GM21447 (cell line): Measurements from ENCODE around the gene GPR39.

Source experiments
- ATAC-seq: cut with Tn5 transposase; IDR thresholded peaks from one replicate; pipeline ENCODE4 v1.9.1; 2021; ENCODE audit not compliant: unreplicated experiment

The GPR39 gene

GRCh38 chr2:132442278-132442677 is 25.7 kb downstream of the GPR39 start:
- ATAC-seq = no peak

DNA sequence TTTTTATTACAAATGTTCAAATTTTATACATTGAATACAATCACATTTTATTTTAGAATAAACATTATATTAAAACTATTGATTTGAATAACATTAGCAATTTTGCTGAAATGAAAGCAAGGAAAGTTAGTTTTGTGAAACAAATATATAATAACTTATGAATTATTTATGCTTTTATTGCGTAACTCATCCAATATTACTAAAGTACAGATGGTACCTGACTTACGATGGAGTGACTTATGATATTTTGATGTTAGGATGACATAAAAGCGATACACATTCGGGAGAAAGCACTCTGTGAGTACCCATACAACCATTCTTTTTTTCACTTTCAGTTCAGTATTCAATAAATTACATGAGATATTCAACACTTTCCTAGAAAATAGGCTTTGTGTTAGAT is 26.5 kb downstream of the GPR39 start:
- ATAC-seq = no peak

- ATAC-seq = no peak
Measured at GRCh38 chr2:132446444-132446843, 29.8 kb downstream of the GPR39 start.

- no peak for ATAC-seq
Measured at GRCh38 chr2:132448331-132448730, 31.7 kb downstream of the GPR39 start.

- ATAC-seq = no peak
Measured at GRCh38 chr2:132448771-132449170, 32.2 kb downstream of the GPR39 start.

- ATAC-seq = no peak
Measured at GRCh38 chr2:132449868-132450267, 33.3 kb downstream of the GPR39 start.

DNA sequence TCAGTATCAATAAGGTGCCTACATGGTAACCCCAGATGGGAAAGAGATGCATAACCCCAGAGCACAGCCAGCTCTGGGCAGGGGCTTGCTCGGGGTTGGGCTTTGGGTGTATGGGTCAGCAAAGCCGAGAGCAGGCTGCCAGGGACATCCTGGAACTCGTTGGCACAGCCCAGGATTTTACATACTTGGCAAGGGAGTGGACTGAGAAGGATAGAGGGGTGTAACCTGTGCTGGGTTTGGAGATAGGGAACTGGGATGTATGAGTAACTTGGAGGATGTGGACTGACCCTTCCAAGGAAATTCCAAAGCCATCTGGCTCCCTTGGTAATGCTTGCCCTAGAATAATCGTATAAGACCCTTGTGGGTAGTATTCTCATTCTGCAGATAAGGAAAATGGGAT is 44.2 kb downstream of the GPR39 start:
- ATAC-seq = no peak

- no peak for ATAC-seq
Measured at GRCh38 chr2:132462236-132462635, 45.6 kb downstream of the GPR39 start.

DNA sequence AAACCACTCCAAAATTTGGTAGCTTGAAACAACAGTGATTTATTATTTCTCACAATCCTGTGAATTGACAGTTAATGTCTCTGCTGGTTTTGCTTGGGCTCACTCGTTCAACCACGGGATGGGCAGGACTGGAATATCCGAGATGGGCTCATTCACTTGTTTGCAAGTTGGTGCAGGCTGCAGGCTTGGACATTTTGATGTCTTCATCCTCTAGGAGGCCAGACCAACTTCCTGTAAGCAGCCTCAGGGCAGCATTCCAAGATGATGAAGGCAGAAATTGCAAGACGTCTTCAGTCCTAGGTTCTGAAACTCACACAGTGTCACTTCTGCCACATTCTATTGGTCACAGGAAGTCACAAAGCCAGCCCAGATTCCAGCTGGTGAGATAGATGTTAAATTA is 47.1 kb downstream of the GPR39 start:
- ATAC-seq = no peak

- no peak for ATAC-seq
Measured at GRCh38 chr2:132465917-132466316, 49.3 kb downstream of the GPR39 start.

DNA sequence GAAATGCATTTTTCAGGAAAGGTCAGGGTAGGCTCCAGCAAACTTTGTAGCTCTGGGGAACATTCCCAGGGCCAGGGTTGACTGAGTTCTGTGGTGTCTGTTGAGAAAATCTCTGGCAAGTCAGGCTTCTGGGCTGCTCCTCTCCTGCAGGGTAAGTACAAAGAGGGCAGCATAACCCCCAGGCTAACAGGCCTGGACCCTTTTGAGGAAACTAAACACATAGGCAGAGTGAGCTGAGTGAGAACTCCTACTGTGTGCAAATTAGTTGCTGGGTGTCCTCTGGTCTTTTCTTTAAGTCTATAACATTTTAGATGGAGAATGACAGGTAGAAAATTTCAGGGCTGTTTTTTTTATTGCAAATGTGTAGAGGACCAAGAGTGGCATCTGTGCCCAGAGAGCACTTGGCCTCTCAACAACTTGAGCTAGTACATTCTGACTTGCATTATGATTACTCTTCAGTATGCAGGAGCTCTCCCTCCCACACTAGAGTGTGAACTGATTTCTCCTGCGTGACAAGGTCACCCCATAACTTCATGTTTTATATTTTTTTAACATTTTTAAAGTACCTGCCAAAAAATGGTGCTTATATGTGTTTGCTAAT is 49.9 kb downstream of the GPR39 start:
- ATAC-seq = no peak

GRCh38 chr2:132468821-132469675 is 52.4 kb downstream of the GPR39 start:
- no peak for ATAC-seq

DNA sequence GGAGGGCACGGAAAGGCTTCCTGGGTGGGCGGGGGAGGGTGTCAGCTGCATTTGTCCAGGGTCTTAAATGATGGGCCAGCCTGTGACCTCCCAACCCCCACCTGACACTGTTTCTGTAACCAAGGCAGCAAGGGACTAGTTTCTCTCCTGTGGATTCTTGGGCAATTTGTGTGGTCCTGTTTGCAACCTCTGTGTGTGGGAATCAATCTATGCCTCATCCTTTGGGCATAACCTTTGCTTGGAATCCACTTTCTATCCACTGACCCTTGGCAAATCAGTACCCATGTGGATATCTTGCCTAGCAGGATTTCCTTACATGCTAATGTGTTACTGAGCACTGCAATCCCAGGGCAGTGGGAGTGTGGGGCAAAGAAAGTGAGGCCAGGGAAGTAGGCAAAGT is 54.1 kb downstream of the GPR39 start:
- ATAC-seq = no peak

DNA sequence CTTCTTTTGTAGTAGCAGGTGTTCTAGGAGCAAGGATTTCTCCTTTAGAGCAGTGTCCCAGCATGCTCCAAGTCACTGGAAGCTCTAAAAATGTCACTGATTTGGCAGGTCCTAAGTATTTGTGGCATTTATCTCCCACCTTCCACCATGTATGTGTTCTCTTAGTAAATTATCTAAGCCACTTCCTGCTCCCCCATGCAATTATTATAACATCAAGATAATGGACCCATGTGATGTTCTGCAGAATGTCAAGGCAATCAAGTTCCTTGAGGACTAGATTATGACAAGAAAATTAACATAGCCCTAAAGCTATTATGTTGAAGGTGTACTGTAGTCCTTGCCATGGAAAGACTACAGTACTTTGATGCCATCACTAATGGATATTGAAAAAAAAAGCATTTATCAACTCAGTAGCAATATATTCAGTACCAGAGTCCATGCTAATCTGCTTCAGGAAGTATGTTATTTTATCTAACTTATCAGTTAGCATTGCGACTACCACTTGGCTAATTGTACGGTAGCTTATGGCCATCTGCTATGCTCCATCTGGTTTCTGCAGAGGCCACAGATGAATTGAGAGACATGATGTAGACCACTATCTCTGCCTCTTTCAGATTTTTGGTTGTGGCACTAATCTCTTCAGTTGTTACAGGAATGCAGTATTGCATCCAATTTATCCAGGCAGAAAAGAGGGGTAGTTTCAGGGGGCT is 56.7 kb downstream of the GPR39 start:
- no peak for ATAC-seq

DNA sequence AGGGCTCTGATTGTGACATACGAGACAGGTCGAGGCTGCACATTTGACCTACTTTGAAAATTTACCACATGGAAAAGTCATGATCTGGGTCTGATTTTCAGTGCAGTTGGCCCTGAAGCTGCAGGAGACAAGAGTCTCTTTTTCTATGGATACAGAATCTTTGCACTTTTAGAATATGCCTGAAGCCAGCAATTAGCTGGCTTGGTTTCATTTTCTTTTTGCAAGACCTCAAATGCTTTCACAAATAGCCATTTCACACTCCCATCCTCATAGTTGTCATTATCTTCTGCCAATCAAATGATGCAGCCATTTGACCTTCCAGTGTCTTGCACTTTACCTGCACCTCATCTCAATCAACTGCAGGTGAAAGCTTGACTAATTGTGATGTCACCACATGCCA is 59.0 kb downstream of the GPR39 start:
- ATAC-seq = no peak

DNA sequence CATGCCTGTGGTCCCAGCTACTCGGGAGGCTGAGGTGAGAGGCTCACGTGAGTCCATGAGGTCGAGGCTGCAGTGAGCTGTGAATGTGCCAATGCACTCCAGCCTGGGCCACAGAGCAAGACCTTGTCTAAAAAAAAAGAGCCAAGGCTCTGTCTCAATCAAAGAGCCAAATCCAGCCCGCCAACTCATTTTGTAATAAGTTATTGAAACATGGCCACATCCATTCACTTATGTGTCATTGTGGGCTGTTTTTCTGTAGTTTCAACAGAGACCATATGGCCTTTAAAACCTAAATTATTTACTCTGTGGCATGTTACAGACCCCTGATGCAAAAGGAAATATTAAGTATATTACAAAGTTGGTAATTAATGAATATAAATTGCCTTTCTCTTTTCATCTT is 60.8 kb downstream of the GPR39 start:
- no peak for ATAC-seq

DNA sequence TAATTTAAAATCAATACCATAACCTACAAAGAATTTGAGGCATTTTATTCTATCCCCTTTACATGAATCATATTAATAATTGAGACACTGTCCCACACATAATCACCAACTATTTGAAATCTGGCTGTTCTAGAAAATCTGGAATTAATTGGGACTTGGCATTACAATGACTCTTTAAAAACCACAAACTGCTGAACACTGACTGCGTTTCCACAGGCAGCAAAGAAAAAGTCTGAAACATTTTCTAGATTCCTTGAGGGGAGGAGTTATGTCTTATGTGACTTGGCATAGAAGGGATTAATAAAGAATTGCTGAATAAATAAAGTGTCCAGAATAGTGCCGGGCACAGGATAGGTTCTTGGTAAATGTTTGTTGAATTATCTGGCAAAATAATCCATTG is 61.4 kb downstream of the GPR39 start:
- no peak for ATAC-seq

GRCh38 chr2:132478461-132479105 is 62.0 kb downstream of the GPR39 start:
- no peak for ATAC-seq

- no peak for ATAC-seq
Measured at GRCh38 chr2:132479155-132479554, 62.5 kb downstream of the GPR39 start.

DNA sequence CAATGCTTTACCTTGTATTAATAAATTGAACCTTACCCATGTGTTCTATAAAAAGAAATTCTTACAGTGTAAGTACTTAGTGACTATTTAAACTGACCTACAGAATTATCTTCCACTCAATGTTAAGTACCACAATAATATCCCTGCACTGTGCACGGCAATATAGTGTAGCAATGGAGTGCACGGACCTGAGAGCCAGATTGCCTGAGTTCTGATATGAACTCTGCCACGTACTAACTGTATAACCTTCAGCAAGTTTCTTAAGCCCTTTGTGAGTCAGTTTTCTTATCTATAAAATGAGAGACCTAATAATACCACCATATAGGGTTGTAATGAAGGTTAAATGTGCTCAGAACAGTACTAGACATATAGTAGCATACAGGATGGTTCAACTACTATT is 66.2 kb downstream of the GPR39 start:
- no peak for ATAC-seq

- no peak for ATAC-seq
Measured at GRCh38 chr2:132484144-132484543, 67.5 kb downstream of the GPR39 start.

DNA sequence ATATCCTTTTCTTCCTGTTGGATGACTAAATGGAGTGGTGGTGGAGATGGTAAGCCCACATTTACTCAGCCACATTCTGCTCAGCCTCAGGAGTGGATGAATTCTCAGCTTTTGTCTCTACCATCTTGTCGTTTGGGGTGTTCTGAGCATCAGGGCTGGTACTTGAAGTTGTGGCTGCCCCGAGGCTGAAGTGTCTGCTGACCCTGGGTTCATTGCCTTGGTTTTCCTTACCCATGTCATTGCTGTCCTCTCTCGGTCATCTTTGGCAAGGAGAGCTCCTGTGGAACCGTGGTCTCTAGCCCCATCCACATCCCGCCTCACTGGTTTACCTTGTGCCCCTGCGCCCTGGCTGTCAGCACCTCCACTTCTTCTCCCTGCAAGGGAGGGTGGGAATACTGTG is 71.9 kb downstream of the GPR39 start:
- ATAC-seq = no peak
